AG09319 (cell line): ENCODE results near the gene TMEM129.
"Not testable (repeated sequence)": the region's sequence is repeated elsewhere in the genome, so short reads cannot be mapped to it uniquely, and the experiment has no call there.

Source experiments
- DNase-seq: peaks from one replicate; pipeline ENCODE4 v3.0.0-alpha.2; 2010; ENCODE audit warnings: low read depth; ENCODE audit errors: extremely low read depth
- CTCF ChIP-seq: IDR thresholded peaks from 2 replicates; pipeline ENCODE4 v1.5.1; 2011; ENCODE audit warnings: low read depth, mild to moderate bottlenecking, inconsistent platforms, low read length, moderate library complexity

Gene TMEM129

GRCh38 chr4:1678244-1678643 lies 42.9 kb downstream of the TMEM129 start:
- TF ChIP-seq CTCF, result no peak
- DNase-seq, result no peak

- TF ChIP-seq CTCF, result no peak
Observed at GRCh38 chr4:1676605-1677525, 44.3 kb downstream of the TMEM129 start.

GRCh38 chr4:1675802-1676137 lies 45.4 kb downstream of the TMEM129 start:
- TF ChIP-seq CTCF, result no peak
- DNase-seq, result no peak

More at GRCh38 chr4:1676605-1677525, 44.3 kb downstream of the TMEM129 start:
- no peak for DNase-seq

GRCh38 chr4:1675136-1675801 lies 45.9 kb downstream of the TMEM129 start:
- no peak for TF ChIP-seq CTCF
- no peak for DNase-seq

GRCh38 chr4:1674682-1675081 lies 46.4 kb downstream of the TMEM129 start:
- TF ChIP-seq CTCF, result no peak

GRCh38 chr4:1673671-1674070 lies 47.5 kb downstream of the TMEM129 start:
- no peak for TF ChIP-seq CTCF
- DNase-seq, result no peak

More at GRCh38 chr4:1674682-1675081, 46.4 kb downstream of the TMEM129 start:
- no peak for DNase-seq

GRCh38 chr4:1671011-1671410 lies 50.1 kb downstream of the TMEM129 start:
- DNase-seq, result not testable (repeated sequence)
